ENCODE measurements around the gene DCTPP1.

The DCTPP1 gene

GRCh38 chr16:30447512-30448226 lies 17.8 kb upstream of the DCTPP1 start:
- no peak for DNase-seq (ENCODE audit: low read depth)

GRCh38 chr16:30446203-30446595 lies 16.4 kb upstream of the DCTPP1 start:
- no peak for DNase-seq (ENCODE audit: low read depth)

GRCh38 chr16:30445408-30446202 lies 15.8 kb upstream of the DCTPP1 start, which contains the start of gene SEPHS2:
TSS of gene SEPHS2 (minus strand) at chr16:30445874. CDS start at chr16:30445727, 147 bp downstream.
- DNase-seq (ENCODE audit: low read depth): peak; percentile 91

GRCh38 chr16:30445149-30445407 lies 15.2 kb upstream of the DCTPP1 start:
- no peak for DNase-seq (ENCODE audit: low read depth)

GRCh38 chr16:30444231-30445148 lies 14.7 kb upstream of the DCTPP1 start:
- DNase-seq (ENCODE audit: low read depth): no peak

GRCh38 chr16:30443631-30444030 lies 13.8 kb upstream of the DCTPP1 start:
- DNase-seq (ENCODE audit: low read depth): no peak

- DNase-seq (ENCODE audit: low read depth): no peak
These were observed 10.0 kb upstream of the DCTPP1 start for GRCh38 chr16:30439720-30440348.

GRCh38 chr16:30438835-30439234 lies 9.0 kb upstream of the DCTPP1 start:
- no peak for DNase-seq (ENCODE audit: low read depth)

GRCh38 chr16:30437511-30438046 lies 7.7 kb upstream of the DCTPP1 start:
- no peak for DNase-seq (ENCODE audit: low read depth)

GRCh38 chr16:30434852-30435251 lies 5.0 kb upstream of the DCTPP1 start:
- no peak for DNase-seq (ENCODE audit: low read depth)

- DNase-seq (ENCODE audit: low read depth): no peak
These were observed 669 bp upstream of the DCTPP1 start for GRCh38 chr16:30430428-30430970.

GRCh38 chr16:30429418-30429677 lies 482 bp downstream of the DCTPP1 start:
- DNase-seq (ENCODE audit: low read depth): no peak

- DNase-seq (ENCODE audit: low read depth): no peak
These were observed 1.8 kb downstream of the DCTPP1 start for GRCh38 chr16:30428055-30428454.

GRCh38 chr16:30421010-30421409 lies 8.8 kb downstream of the DCTPP1 start:
- DNase-seq (ENCODE audit: low read depth): no peak

- no peak for DNase-seq (ENCODE audit: low read depth)
These were observed 11.3 kb downstream of the DCTPP1 start for GRCh38 chr16:30418350-30419181.

GRCh38 chr16:30417529-30418349 lies 12.1 kb downstream of the DCTPP1 start:
- DNase-seq (ENCODE audit: low read depth): no peak

GRCh38 chr16:30416624-30417528 lies 13.0 kb downstream of the DCTPP1 start:
- DNase-seq (ENCODE audit: low read depth): no peak

GRCh38 chr16:30416047-30416603 lies 13.7 kb downstream of the DCTPP1 start:
- DNase-seq (ENCODE audit: low read depth): no peak

- DNase-seq (ENCODE audit: low read depth): no peak
These were observed 15.7 kb downstream of the DCTPP1 start for GRCh38 chr16:30414159-30414558.

All from CMK (cell line).